CD4-positive, alpha-beta T cell treated with Interleukin-1 beta for 1 hour (primary cell): ENCODE results near the gene SSBP1.
"Not testable (repeated sequence)": the region's sequence is repeated elsewhere in the genome, so short reads cannot be mapped to it uniquely, and the experiment has no call there.

Experiments used
- DNase-seq, 2 donors: peaks; one replicate each; pipeline ENCODE4 v3.0.0-alpha.2; 2020 to 2022

The SSBP1 gene

GRCh38 chr7:141709749-141710148 lies 28.4 kb upstream of the SSBP1 start:
- DNase-seq, result no peak

- DNase-seq, result no peak
Measured at GRCh38 chr7:141710301-141710700, 27.9 kb upstream of the SSBP1 start.

GRCh38 chr7:141712603-141713255 lies 25.4 kb upstream of the SSBP1 start:
- no peak for DNase-seq

GRCh38 chr7:141713890-141714289 lies 24.3 kb upstream of the SSBP1 start:
- no peak for DNase-seq

- no peak for DNase-seq
Measured at GRCh38 chr7:141714571-141714970, 23.6 kb upstream of the SSBP1 start.

GRCh38 chr7:141715018-141715417 lies 23.1 kb upstream of the SSBP1 start:
- DNase-seq, result no peak

GRCh38 chr7:141715794-141716689 lies 22.1 kb upstream of the SSBP1 start:
- DNase-seq, result no peak

GRCh38 chr7:141717450-141717849 lies 20.7 kb upstream of the SSBP1 start:
- no peak for DNase-seq

- DNase-seq, result no peak
Measured at GRCh38 chr7:141722529-141722928, 15.6 kb upstream of the SSBP1 start.

GRCh38 chr7:141729020-141729419 lies 9.1 kb upstream of the SSBP1 start:
- no peak for DNase-seq

GRCh38 chr7:141731476-141732149 lies 6.5 kb upstream of the SSBP1 start:
- no peak for DNase-seq

- peak; percentile 30 to 34 for DNase-seq
Measured at GRCh38 chr7:141737118-141737835, 881 bp upstream of the SSBP1 start.

GRCh38 chr7:141738592-141739013 lies 445 bp downstream of the SSBP1 start:
- no peak for DNase-seq

GRCh38 chr7:141739250-141739649 lies 1.1 kb downstream of the SSBP1 start:
- no peak for DNase-seq

GRCh38 chr7:141742229-141742628 lies 4.1 kb downstream of the SSBP1 start:
- no peak for DNase-seq

- DNase-seq, result no peak
Measured at GRCh38 chr7:141744131-141744530, 6.0 kb downstream of the SSBP1 start.

- no peak for DNase-seq
Measured at GRCh38 chr7:141748396-141748795, 10.2 kb downstream of the SSBP1 start.

- DNase-seq, result not testable (repeated sequence)
Measured at GRCh38 chr7:141751904-141752303, 13.7 kb downstream of the SSBP1 start.

GRCh38 chr7:141752634-141753033 lies 14.5 kb downstream of the SSBP1 start:
- DNase-seq, result no peak

GRCh38 chr7:141754939-141755338 lies 16.8 kb downstream of the SSBP1 start:
- DNase-seq, result peak in 1 of 2 donors; percentile 27

GRCh38 chr7:141763797-141764196 lies 25.6 kb downstream of the SSBP1 start, which contains the start of gene TAS2R3:
Gene TAS2R3, plus strand, starts transcription at chr7:141764097. Its CDS starts 62 bp downstream, at chr7:141764159.
- DNase-seq, result no peak

GRCh38 chr7:141770083-141770583 lies 32.0 kb downstream of the SSBP1 start:
- not testable (repeated sequence) for DNase-seq

GRCh38 chr7:141776374-141776773 lies 38.2 kb downstream of the SSBP1 start, which contains the start of gene TAS2R4:
Gene TAS2R4, plus strand, starts transcription at chr7:141776674. Its CDS starts 1,815 bp downstream, at chr7:141778489.
- DNase-seq, result no peak
